IMR-90 (cell line): ENCODE measurements around the gene FTL. TPM values are rescaled to one million over a fixed set of nuclear protein-coding genes. Genes with fewer than 3 reads are reported as not detected.

ENCODE experiments used
- ATAC-seq: fragments of 200-7000 bp; cut with Tn5 transposase; 2 replicates; pipeline ENCODE4 v1.9.1; 2020; ENCODE audit warnings: low read depth, mild to moderate bottlenecking, moderate library complexity
- BruUV-seq: library from RNA; stranded (reverse); fragments of 400-500 nt; replicated peaks from 2 replicates; lab custom pipeline; 2021; lab: Mats Ljungman, UMichigan
- CTCF ChIA-PET: fragments of 300-600 bp; formaldehyde crosslinking; extraction: SDS; loops from one replicate; lab custom pipeline; 2021; ENCODE audit warnings: antibody characterized with exemption; lab: Yijun Ruan, JAX
- POLR2A ChIA-PET: fragments of 300-600 bp; sonication (Branson Sonifier 250); formaldehyde crosslinking; loops from one replicate; lab custom pipeline; 2022; ENCODE audit warnings: antibody characterized with exemption; ENCODE audit not compliant: unreplicated experiment; lab: Charles Lee
- DNase-seq: peaks from one replicate; pipeline ENCODE4 v3.0.0; 2013
- H2AFZ ChIP-seq: replicated peaks from 2 replicates; pipeline ENCODE3; 2013; ENCODE audit warnings: low read length, mild to moderate bottlenecking; ENCODE audit not compliant: poor library complexity
- H2AK5ac ChIP-seq: 2 replicates; pipeline ENCODE4 v1.6.1; 2013; ENCODE audit warnings: low read depth, low read length, inconsistent platforms
- H2AK9ac ChIP-seq: replicated peaks from 2 replicates; pipeline ENCODE3; 2013; ENCODE audit warnings: mild to moderate bottlenecking, low read depth, low read length, moderate library complexity; ENCODE audit not compliant: poor library complexity
- H2BK120ac ChIP-seq: 2 replicates; pipeline ENCODE4 v1.6.1; 2013; ENCODE audit warnings: low read depth, low read length, inconsistent platforms
- H2BK15ac ChIP-seq: 3 replicates; pipeline ENCODE4 v1.6.1; 2013; ENCODE audit warnings: low read depth, low read length, inconsistent platforms
- H2BK20ac ChIP-seq: 2 replicates; pipeline ENCODE4 v1.6.1; 2013; ENCODE audit warnings: low read depth, mild to moderate bottlenecking, inconsistent platforms, low read length, moderate library complexity
- H2BK5ac ChIP-seq: 2 replicates; pipeline ENCODE4 v1.6.1; 2013; ENCODE audit warnings: mild to moderate bottlenecking, low read depth, low read length, inconsistent platforms; ENCODE audit not compliant: poor library complexity, severe bottlenecking
- H3K14ac ChIP-seq: replicated peaks from 2 replicates; pipeline ENCODE4 v1.6.1; 2013; ENCODE audit warnings: low read depth, low read length, inconsistent platforms
- H3K18ac ChIP-seq: 2 replicates; pipeline ENCODE4 v1.6.1; 2013; ENCODE audit warnings: low read depth, low read length, control low read depth
- H3K23ac ChIP-seq: 2 replicates; pipeline ENCODE4 v1.6.1; 2013; ENCODE audit warnings: low read depth, low read length, inconsistent platforms
- H3K27ac ChIP-seq: 2 replicates; pipeline ENCODE4 v1.5.1; 2013; ENCODE audit warnings: mild to moderate bottlenecking, control low read depth, low read length; ENCODE audit not compliant: insufficient read depth
- H3K27me3 ChIP-seq: 2 replicates; pipeline ENCODE4 v1.6.1; 2013; ENCODE audit warnings: low read length; ENCODE audit not compliant: control insufficient read depth, insufficient read depth
- H3K36me3 ChIP-seq: 2 replicates; pipeline ENCODE4 v1.6.1; 2013; ENCODE audit warnings: low read length, mixed read lengths; ENCODE audit not compliant: control insufficient read depth, insufficient read depth
- H3K4ac ChIP-seq: 2 replicates; pipeline ENCODE4 v1.6.1; 2013; ENCODE audit warnings: low read depth, low read length, inconsistent platforms
- H3K4me1 ChIP-seq: 2 replicates; pipeline ENCODE4 v1.6.1; 2013; ENCODE audit warnings: low read length, mixed read lengths; ENCODE audit not compliant: control insufficient read depth, insufficient read depth
- H3K4me2 ChIP-seq: 2 replicates; pipeline ENCODE4 v1.6.1; 2013; ENCODE audit warnings: low read depth, mild to moderate bottlenecking, control low read depth, low read length, moderate library complexity
- H3K4me3 ChIP-seq: 2 replicates; pipeline ENCODE4 v1.5.1; 2013; ENCODE audit warnings: low read depth, mild to moderate bottlenecking, control low read depth, low read length, moderate library complexity; ENCODE audit not compliant: insufficient read depth
- H3K56ac ChIP-seq: 2 replicates; pipeline ENCODE4 v1.6.1; 2013; ENCODE audit warnings: low read length, inconsistent platforms; ENCODE audit not compliant: insufficient read depth; ENCODE audit errors: extremely low read depth
- H3K79me1 ChIP-seq, 2 experiments: 2 replicates each; pipeline ENCODE4 v1.6.1; 2013; ENCODE audit warnings: low read length in 2 of 2, inconsistent platforms in 1 of 2, low read depth in 1 of 2
- H3K9ac ChIP-seq: 2 replicates; pipeline ENCODE4 v1.6.1; 2013; ENCODE audit warnings: low read depth, low read length, control low read depth
- H3K9me1 ChIP-seq: 2 replicates; pipeline ENCODE4 v1.6.1; 2013; ENCODE audit warnings: low read length, inconsistent platforms; ENCODE audit not compliant: insufficient read depth
- H3K9me3 ChIP-seq: 2 replicates; pipeline ENCODE4 v1.6.1; 2013; ENCODE audit warnings: low read length; ENCODE audit not compliant: control insufficient read depth, insufficient read depth
- H4K20me1 ChIP-seq: 2 replicates; pipeline ENCODE4 v1.6.1; 2013; ENCODE audit warnings: low read length, inconsistent platforms; ENCODE audit not compliant: insufficient read depth
- H4K5ac ChIP-seq: 2 replicates; pipeline ENCODE4 v1.6.1; 2013; ENCODE audit warnings: mild to moderate bottlenecking, low read depth, low read length, control low read depth
- H4K8ac ChIP-seq, 2 experiments: 2 replicates each; pipeline ENCODE4 v1.6.1; 2013; ENCODE audit warnings: low read depth in 2 of 2, low read length in 2 of 2, control low read depth in 1 of 2, inconsistent platforms in 1 of 2
- H4K91ac ChIP-seq: 2 replicates; pipeline ENCODE4 v1.6.1; 2013; ENCODE audit warnings: low read depth, low read length, inconsistent platforms; ENCODE audit not compliant: insufficient read depth
- BHLHE40 ChIP-seq: fragments of 150-350 bp; IDR thresholded peaks from 2 replicates; pipeline ENCODE4 v1.6.1; 2016; ENCODE audit warnings: mild to moderate bottlenecking, low read depth, low read length
- CEBPB ChIP-seq: IDR thresholded peaks from 2 replicates; pipeline ENCODE4 v1.6.1; 2012; ENCODE audit warnings: low read depth, low read length, improper control_type of control experiment
- CHD1 ChIP-seq: IDR thresholded peaks from 2 replicates; pipeline ENCODE4 v1.6.1; 2012; ENCODE audit warnings: low read depth, low read length, improper control_type of control experiment
- FOS ChIP-seq: fragments of 150-350 bp; IDR thresholded peaks from 2 replicates; pipeline ENCODE4 v1.6.1; 2016; ENCODE audit warnings: low read depth, low read length
- MAFK ChIP-seq: IDR thresholded peaks from 2 replicates; pipeline ENCODE4 v1.6.1; 2012; ENCODE audit warnings: low read depth, low read length, improper control_type of control experiment
- MAZ ChIP-seq: IDR thresholded peaks from 2 replicates; pipeline ENCODE4 v1.6.1; 2012; ENCODE audit warnings: low read depth, mild to moderate bottlenecking, low read length, improper control_type of control experiment, moderate library complexity, borderline replicate concordance
- MXI1 ChIP-seq: IDR thresholded peaks from 2 replicates; pipeline ENCODE4 v1.6.1; 2012; ENCODE audit warnings: low read depth, mild to moderate bottlenecking, low read length, moderate library complexity, borderline replicate concordance
- NFE2L2 ChIP-seq: fragments of 150-350 bp; IDR thresholded peaks from 2 replicates; pipeline ENCODE4 v1.6.1; 2016; ENCODE audit warnings: low read depth, mild to moderate bottlenecking, low read length
- POLR2A ChIP-seq: IDR thresholded peaks from 2 replicates; pipeline ENCODE4 v1.6.1; 2012; ENCODE audit warnings: mild to moderate bottlenecking, low read depth, low read length
- RAD21 ChIP-seq: IDR thresholded peaks from 2 replicates; pipeline ENCODE4 v1.6.1; 2012; ENCODE audit warnings: low read length, improper control_type of control experiment
- RCOR1 ChIP-seq: IDR thresholded peaks from 2 replicates; pipeline ENCODE4 v1.6.1; 2012; ENCODE audit warnings: mild to moderate bottlenecking, low read length, improper control_type of control experiment; ENCODE audit not compliant: insufficient replicate concordance
- RFX5 ChIP-seq: IDR thresholded peaks from 2 replicates; pipeline ENCODE4 v1.8.0; 2012; ENCODE audit warnings: low read depth, mild to moderate bottlenecking, low read length, moderate library complexity
- SMC3 ChIP-seq: fragments of 150-350 bp; IDR thresholded peaks from 2 replicates; pipeline ENCODE4 v1.6.1; 2016; ENCODE audit warnings: low read depth, mild to moderate bottlenecking, antibody characterized with exemption, low read length, moderate library complexity
- WGBS, 2 experiments: methylation state at CpG; one replicate each; pipeline versions ENCODE4 v1.1.5 to v1.1.7; 2013; ENCODE audit warnings: missing lambda C conversion rate in 2 of 2; ENCODE audit not compliant: insufficient read length in 1 of 2; ENCODE audit errors: extremely low coverage in 2 of 2; 5-methylcytosine and 5-hydroxymethylcytosine counted together
- dilution Hi-C: fragments of 300-500 bp; cut with HindIII; formaldehyde crosslinking; loops from one replicate; pipeline ENCODE4 v1.14.3; 2018; ENCODE audit warnings: low sequenced_read_pairs; ENCODE audit not compliant: unreplicated experiment
- in situ Hi-C: fragments of 300-500 bp; cut with MboI; formaldehyde crosslinking; loops from 3 replicates; pipeline ENCODE4 v1.14.3; 2019; ENCODE audit warnings: low sequenced_read_pairs, inconsistent platforms, mixed read lengths
- intact Hi-C: fragments of 100-400 bp; cut with micrococcal nuclease; formaldehyde crosslinking; loops from 2 replicates; pipeline ENCODE4 v1.10.0; 2022
- polyA plus RNA-seq, 3 experiments: library from polyadenylated mRNA; depleted of rRNA; stranded (reverse); fragments of >200 nt; gene quantifications; 2 replicates each; pipeline ENCODE4 v1.2.3, GENCODE V29; 2012; ENCODE audit warnings: low replicate concordance in 1 of 3
- total RNA-seq: library from RNA; depleted of rRNA; stranded (reverse); fragments of >200 nt; gene quantifications from 2 replicates; pipeline ENCODE4 v1.2.3, GENCODE V29; 2012
- TF ChIP-seq, protein P1 (sequence below): fragments of 150-350 bp; IDR thresholded peaks from 2 replicates; pipeline ENCODE4 v1.6.1; 2017; ENCODE audit warnings: mild to moderate bottlenecking, antibody characterized with exemption, low read length, low read depth
- TF ChIP-seq, protein P2 (sequence below): fragments of 150-350 bp; IDR thresholded peaks from 2 replicates; pipeline ENCODE4 v1.6.1; 2016; ENCODE audit warnings: low read depth, mild to moderate bottlenecking, low read length, moderate library complexity, borderline replicate concordance
- TF ChIP-seq, protein P3 (sequence below): conservative IDR thresholded peaks from 2 replicates; pipeline ENCODE4 v1.5.1; 2012; ENCODE audit warnings: mild to moderate bottlenecking, low read depth, low read length, improper control_type of control experiment

Gene FTL
- total and polyA plus RNA-seq, 2 of the 4 experiments (the other 2 are of a cell fraction), result 1,057 to 2,944 TPM

DNA sequence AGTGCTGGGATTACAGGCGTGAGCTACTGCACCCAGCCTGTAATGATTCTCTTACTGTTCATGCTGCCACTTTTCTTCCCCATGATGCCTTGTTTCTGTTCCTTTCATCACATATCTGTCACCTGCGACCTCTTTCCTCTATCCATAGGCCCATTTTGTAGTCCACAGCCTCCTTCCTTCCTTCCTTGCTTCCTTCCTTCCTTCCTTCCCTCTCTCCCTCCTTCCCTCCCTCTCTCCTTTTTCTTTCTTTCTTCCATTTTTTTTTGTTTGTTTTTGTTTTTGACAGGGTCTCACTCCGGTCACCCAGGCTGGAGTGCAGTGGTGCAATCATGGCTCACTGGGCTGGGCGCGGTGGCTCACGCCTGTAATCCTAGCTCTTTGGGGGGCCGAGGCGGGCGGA is 23.8 kb downstream of the FTL start:
- H4K5ac ChIP-seq, result no peak overlapping the region
- no peak overlapping the region for H2AFZ ChIP-seq
- H3K27me3 ChIP-seq, result no peaks in the 10 kb centered on the region
- no peak overlapping the region for H3K14ac ChIP-seq
- H3K9me3 ChIP-seq, result no peaks in the 10 kb centered on the region
- WGBS, 2 experiments, result 100% methylated on average over 2 of the region's 9 CpGs; no CpG with 5 or more reads in 1 of the 2 experiments
- H3K4me3 ChIP-seq, result no peak overlapping the region
- no peak overlapping the region for H3K9ac ChIP-seq
- H2BK15ac ChIP-seq, result no peak overlapping the region
- no peak overlapping the region for H4K91ac ChIP-seq
- no peak overlapping the region for H2BK20ac ChIP-seq
- H3K18ac ChIP-seq, result no peak overlapping the region
- dilution Hi-C loops (no loop called here), intact Hi-C loops (no loop called here), in situ Hi-C loops (no loop called here)
- DNase-seq (no peak), ATAC-seq (no peak)
- no peak overlapping the region for H3K23ac ChIP-seq
- H3K79me1 ChIP-seq, result peaks cover 27 to 71% of the 10 kb centered on the region in 2 experiments
- CTCF ChIA-PET, result no interaction called here
- H4K8ac ChIP-seq, result no peak overlapping the region
- H3K9me1 ChIP-seq, result peaks cover 13% of the 10 kb centered on the region
- peaks cover 24% of the 10 kb centered on the region for H4K20me1 ChIP-seq
- H3K4me2 ChIP-seq, result no peak overlapping the region
- no peak overlapping the region for H2AK5ac ChIP-seq
- H3K4me1 ChIP-seq, result peaks cover 10% of the 10 kb centered on the region
- H2BK5ac ChIP-seq, result no peak overlapping the region
- POLR2A ChIA-PET, result no interaction called here
- no peak overlapping the region for H2BK120ac ChIP-seq
- no peak overlapping the region for H3K56ac ChIP-seq
- H3K36me3 ChIP-seq, result peaks cover 45% of the 10 kb centered on the region
- no TSS peak for BruUV-seq
- no peak overlapping the region for H3K4ac ChIP-seq
- no peak for TF ChIP-seq NFE2L2
- TF ChIP-seq RCOR1, result no peak
- no peak for TF ChIP-seq POLR2A
- TF ChIP-seq SMC3, result no peak
- TF ChIP-seq MAFK, result no peak
- TF ChIP-seq MXI1, result no peak
- TF ChIP-seq CHD1, result no peak
- TF ChIP-seq, protein P1, sequence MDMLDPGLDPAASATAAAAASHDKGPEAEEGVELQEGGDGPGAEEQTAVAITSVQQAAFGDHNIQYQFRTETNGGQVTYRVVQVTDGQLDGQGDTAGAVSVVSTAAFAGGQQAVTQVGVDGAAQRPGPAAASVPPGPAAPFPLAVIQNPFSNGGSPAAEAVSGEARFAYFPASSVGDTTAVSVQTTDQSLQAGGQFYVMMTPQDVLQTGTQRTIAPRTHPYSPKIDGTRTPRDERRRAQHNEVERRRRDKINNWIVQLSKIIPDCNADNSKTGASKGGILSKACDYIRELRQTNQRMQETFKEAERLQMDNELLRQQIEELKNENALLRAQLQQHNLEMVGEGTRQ, result no peak
- no peak for TF ChIP-seq RFX5
- TF ChIP-seq, protein P2, sequence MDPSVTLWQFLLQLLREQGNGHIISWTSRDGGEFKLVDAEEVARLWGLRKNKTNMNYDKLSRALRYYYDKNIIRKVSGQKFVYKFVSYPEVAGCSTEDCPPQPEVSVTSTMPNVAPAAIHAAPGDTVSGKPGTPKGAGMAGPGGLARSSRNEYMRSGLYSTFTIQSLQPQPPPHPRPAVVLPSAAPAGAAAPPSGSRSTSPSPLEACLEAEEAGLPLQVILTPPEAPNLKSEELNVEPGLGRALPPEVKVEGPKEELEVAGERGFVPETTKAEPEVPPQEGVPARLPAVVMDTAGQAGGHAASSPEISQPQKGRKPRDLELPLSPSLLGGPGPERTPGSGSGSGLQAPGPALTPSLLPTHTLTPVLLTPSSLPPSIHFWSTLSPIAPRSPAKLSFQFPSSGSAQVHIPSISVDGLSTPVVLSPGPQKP, result no peak
- no peak for TF ChIP-seq RAD21
- TF ChIP-seq BHLHE40, result no peak
- TF ChIP-seq, protein P3, sequence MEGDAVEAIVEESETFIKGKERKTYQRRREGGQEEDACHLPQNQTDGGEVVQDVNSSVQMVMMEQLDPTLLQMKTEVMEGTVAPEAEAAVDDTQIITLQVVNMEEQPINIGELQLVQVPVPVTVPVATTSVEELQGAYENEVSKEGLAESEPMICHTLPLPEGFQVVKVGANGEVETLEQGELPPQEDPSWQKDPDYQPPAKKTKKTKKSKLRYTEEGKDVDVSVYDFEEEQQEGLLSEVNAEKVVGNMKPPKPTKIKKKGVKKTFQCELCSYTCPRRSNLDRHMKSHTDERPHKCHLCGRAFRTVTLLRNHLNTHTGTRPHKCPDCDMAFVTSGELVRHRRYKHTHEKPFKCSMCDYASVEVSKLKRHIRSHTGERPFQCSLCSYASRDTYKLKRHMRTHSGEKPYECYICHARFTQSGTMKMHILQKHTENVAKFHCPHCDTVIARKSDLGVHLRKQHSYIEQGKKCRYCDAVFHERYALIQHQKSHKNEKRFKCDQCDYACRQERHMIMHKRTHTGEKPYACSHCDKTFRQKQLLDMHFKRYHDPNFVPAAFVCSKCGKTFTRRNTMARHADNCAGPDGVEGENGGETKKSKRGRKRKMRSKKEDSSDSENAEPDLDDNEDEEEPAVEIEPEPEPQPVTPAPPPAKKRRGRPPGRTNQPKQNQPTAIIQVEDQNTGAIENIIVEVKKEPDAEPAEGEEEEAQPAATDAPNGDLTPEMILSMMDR, result no peak
- no peak for TF ChIP-seq MAZ
- no peak for TF ChIP-seq CEBPB
- no peak for TF ChIP-seq FOS
- H3K27ac ChIP-seq, result no peak overlapping the region
- H2AK9ac ChIP-seq, result no peak overlapping the region
